GM18907 (cell line): Measurements from ENCODE around the gene NSF.

Experiments used
- ATAC-seq: cut with Tn5 transposase; IDR thresholded peaks from one replicate; pipeline ENCODE4 v1.9.1; 2021; ENCODE audit warnings: mild to moderate bottlenecking, moderate library complexity; ENCODE audit not compliant: unreplicated experiment

Gene NSF

DNA sequence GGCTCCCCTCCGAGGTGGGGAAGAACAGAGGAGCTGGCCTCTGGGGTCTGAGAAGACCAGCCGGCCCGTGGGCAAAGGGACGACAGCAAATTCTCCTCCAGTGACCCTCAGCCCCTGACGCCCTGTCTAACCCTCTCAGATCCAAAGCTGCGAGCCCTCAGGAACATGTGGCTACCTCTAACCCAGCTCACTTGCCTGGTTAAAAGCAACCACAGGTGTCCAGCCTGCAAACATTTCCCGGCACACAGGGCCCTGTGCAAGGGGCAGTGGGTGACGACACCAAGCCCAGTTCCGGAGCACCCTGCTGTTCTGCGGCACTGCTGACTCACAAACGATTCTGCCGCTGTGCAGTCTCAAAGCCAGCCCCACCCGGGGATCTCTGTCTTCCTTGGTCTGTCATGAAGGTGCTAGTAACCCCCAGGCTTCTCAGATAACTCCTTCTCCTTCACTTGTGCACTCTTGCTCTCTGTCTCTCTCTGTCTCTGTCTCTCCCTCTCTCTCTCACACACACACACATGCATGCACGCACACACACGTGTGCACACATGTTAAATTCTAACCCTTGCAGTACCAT is 205.0 kb downstream of the NSF start:
- no peak for ATAC-seq

DNA sequence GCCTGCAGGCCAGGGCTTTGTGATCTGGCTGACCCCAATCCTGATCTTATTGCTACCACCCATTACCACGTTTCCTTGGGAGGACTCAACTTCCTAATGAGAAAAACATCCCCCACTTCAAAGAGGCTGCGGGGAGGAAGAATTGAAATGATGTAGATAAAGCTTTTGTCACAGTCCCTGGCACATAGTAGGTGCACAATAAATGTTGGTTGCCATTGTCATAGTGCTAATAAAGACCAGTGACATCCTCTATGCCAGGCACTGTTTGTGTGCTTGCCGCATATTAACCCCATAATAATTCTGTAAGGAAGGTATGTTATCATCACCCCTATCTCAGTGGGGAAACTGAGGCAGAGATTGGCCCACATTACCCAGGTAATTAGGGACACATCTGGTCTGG is 205.6 kb downstream of the NSF start:
- ATAC-seq = no peak

DNA sequence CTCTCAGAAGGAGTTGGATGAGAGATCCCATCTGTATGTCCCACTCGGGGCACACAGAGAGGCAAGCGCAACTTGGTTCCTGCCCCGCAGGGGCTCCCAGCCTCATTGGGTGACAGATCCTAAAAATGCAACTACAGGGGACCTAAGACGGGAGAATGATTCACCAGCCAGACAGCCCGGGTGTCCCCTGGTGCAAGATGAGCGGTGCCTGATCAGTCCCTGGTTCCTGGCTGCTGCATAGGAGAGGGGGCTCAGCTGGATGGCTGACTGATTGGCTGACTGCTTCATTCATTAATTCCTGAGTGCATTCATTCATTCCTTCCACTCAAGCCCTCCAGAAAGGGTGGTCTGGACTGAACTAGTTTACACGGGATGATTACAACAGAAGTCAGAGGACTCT is 206.1 kb downstream of the NSF start:
- ATAC-seq = no peak

DNA sequence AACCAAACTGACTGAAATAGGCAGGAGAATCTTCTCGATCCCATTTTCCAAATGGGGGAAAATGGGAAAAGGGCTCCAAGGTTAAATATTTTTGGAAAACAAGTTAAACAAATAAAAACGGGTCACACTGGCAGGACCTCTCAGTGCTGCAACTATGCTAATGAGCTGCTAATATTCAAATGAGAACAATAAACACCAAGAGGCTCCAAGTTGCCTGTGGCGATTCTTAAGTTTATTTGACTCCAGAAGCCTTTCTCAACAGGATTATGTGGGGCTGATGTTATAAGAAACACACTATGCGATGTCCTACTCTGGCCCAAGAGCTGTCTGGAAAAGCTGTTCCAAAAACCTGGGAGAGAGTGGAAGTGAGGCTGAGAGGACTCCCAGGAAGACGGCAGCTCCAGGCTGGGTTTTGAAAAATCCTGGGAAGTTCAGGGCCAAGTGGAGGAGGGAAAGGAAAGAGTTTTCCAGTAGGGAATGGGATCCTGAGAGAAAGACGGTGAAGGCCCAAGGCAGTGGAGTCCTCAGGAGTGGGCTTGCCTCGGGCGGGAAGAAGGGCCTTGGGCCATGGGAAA is 206.6 kb downstream of the NSF start:
- no peak for ATAC-seq

DNA sequence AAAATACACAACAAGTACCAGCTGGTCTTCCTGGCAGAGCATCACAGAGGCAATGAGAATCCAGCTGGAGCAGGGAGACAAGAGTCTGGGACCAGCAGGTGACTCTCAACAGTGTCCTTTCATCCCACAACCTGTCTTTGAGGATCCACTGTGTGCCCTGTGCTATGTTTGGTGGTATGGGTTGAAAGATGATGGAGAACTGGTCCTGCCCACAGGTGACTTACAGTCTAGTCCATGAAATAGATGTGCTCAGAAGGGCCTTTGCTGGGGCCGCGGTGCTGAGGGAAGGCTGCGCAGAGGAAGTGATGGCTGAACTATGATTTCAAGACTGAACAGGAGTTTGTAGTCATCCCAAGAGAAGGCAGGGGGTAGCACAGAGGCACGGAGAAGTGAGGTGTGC is 210.1 kb downstream of the NSF start:
- no peak for ATAC-seq

DNA sequence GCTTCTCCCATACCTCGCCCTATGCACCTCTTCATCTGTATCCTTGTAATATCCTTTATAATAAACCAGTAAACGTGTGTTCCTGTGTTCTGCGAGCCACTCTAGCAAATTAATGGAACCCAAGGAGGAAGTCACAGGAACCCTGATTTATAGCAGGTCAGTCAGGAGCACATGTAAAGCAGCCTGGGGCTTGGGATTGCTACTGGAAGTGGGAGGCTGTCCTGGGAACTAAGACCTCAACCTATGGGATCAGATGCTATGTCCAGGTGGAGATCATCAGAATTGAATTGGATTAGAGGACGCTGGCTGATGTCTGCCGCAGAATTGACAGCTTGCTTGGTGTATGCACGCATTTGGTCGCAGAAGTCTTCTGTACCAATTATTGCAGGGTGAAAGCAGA is 212.3 kb downstream of the NSF start:
- ATAC-seq = no peak

DNA sequence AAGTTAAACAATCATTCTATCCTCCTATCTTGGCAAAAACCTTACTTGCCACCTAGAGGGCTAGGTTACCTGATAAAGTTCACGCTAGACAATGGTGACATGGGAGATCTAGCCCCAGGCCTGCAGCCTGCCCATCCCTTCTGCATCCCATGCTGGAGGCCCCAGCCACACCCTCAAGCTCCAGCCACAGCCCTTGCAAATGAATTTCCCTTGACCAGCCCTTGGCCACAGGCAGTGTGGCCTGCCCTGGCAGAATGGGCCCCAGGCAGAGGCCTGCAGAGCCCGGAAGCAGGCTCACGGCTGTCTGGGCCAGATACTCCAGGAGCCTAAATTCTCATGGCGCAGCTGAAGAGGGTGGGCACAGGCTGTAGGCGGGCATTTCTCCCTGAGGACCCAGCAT is 213.1 kb downstream of the NSF start:
- no peak for ATAC-seq

DNA sequence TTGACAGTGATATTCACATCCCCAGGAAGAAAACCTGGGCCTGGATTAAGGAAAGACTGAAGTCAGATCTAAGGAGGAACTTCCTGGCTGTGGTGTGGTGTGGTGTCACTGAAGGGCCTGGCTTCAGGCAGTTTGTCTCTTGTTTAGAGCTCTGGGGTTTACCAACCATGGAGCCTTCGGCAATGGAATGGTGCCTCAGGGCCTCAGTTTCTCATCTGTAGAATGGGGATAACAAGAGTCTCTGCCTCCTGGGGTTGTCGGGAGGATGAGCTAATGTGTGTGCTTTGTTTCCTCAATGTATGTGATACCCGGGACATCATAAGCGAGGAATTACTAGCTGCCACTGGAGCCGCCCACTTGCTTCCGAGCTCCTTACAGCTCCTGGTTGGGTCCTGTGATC is 215.3 kb downstream of the NSF start:
- ATAC-seq = no peak
